B cell (primary cell): Measurements from ENCODE around the gene CFAP70. TPM values are rescaled to one million over a fixed set of nuclear protein-coding genes. Genes with fewer than 3 reads are reported as not detected.

Experiments
- ATAC-seq: fragments of 200-7000 bp; cut with Tn5 transposase; one replicate; pipeline ENCODE4 v1.10.0; 2021; ENCODE audit warnings: low read depth, mild to moderate bottlenecking, moderate number of reproducible peaks, moderate library complexity
- CTCF ChIA-PET: fragments of 350-600 bp; sonication (Branson Sonifier 250); formaldehyde crosslinking; loops from one replicate; lab custom pipeline; 2021; ENCODE audit warnings: antibody characterized with exemption, inconsistent platforms; lab: Charles Lee
- POLR2A ChIA-PET: fragments of 350-600 bp; sonication (Branson Sonifier 250); formaldehyde crosslinking; loops from one replicate; lab custom pipeline; 2021; ENCODE audit warnings: antibody characterized with exemption; lab: Charles Lee
- DNase-seq: peaks from one replicate; pipeline ENCODE4 v3.0.0; 2013
- H2AFZ ChIP-seq: 2 replicates; pipeline ENCODE4 v1.6.1; 2012; ENCODE audit warnings: mild to moderate bottlenecking, low read depth, low read length; ENCODE audit not compliant: insufficient read depth, poor library complexity, severe bottlenecking
- H3K27ac ChIP-seq, 2 donors: 1 replicate in 1 of 2; 2 replicates in 1 of 2; pipeline ENCODE4 v1.5.1; 2012 to 2013; ENCODE audit warnings: low read length in 2 of 2, mild to moderate bottlenecking in 2 of 2, moderate library complexity in 1 of 2
- H3K27me3 ChIP-seq, 4 experiments: fragments of 200-600 bp in 1 of 4; sonication (generic) in 1 of 4; replicated peaks in 1 of 4; 1 replicate in 2 of 4; 2 replicates in 2 of 4; pipeline versions ENCODE4 v1.6.1 to v1.7.0; 2013 to 2016; ENCODE audit warnings: low read length in 3 of 4, mild to moderate bottlenecking in 2 of 4, mixed read lengths in 1 of 4, moderate library complexity in 1 of 4; ENCODE audit not compliant: insufficient read depth in 4 of 4, control insufficient read depth in 3 of 4; ENCODE audit errors: control extremely low read depth in 1 of 4
- H3K36me3 ChIP-seq, 2 experiments: replicated peaks in 1 of 2; 1 replicate in 1 of 2; 2 replicates in 1 of 2; pipeline versions ENCODE4 v1.6.1 to v1.7.1; 2013; ENCODE audit warnings: low read length in 1 of 2; ENCODE audit not compliant: insufficient read depth in 2 of 2, control insufficient read depth in 1 of 2; ENCODE audit errors: control extremely low read depth in 1 of 2, extremely low read depth in 1 of 2
- H3K4me1 ChIP-seq, 2 donors: fragments of 200-600 bp in 1 of 2; sonication (generic) in 1 of 2; 1 replicate in 1 of 2; 2 replicates in 1 of 2; pipeline versions ENCODE4 v1.5.1 to v1.6.1; 2013 to 2017; ENCODE audit warnings: low read length in 2 of 2; ENCODE audit not compliant: control insufficient read depth in 2 of 2, insufficient read depth in 2 of 2
- H3K4me2 ChIP-seq: replicated peaks from 2 replicates; pipeline ENCODE3; 2012; ENCODE audit warnings: mild to moderate bottlenecking, low read depth, low read length; ENCODE audit not compliant: poor library complexity, severe bottlenecking
- H3K4me3 ChIP-seq, 5 experiments: fragments of 200-600 bp in 1 of 5; sonication (generic) in 1 of 5; 1 replicate in 3 of 5; 2 replicates in 2 of 5; pipeline versions ENCODE4 v1.5.1 to v1.7.0; 2011 to 2016; ENCODE audit warnings: low read length in 4 of 5, mild to moderate bottlenecking in 4 of 5, low read depth in 2 of 5, control low read depth in 1 of 5, moderate library complexity in 1 of 5; ENCODE audit not compliant: insufficient read depth in 1 of 5; ENCODE audit errors: control extremely low read depth in 1 of 5, extremely low read depth in 1 of 5
- H3K79me2 ChIP-seq: fragments of 200-600 bp; sonication (generic); one replicate; pipeline ENCODE4 v1.6.0; 2016; ENCODE audit warnings: low read length; ENCODE audit not compliant: control insufficient read depth, insufficient read depth
- H3K9ac ChIP-seq: fragments of 200-600 bp; sonication (generic); 2 replicates; pipeline ENCODE4 v1.6.1; 2017; ENCODE audit warnings: mild to moderate bottlenecking, low read length, moderate library complexity
- H3K9me3 ChIP-seq, 3 donors: one replicate each; pipeline versions ENCODE4 v1.6.1 to v1.7.1; 2013; ENCODE audit warnings: low read length in 2 of 3; ENCODE audit not compliant: control insufficient read depth in 2 of 3, insufficient read depth in 1 of 3; ENCODE audit errors: control extremely low read depth in 1 of 3
- H4K20me1 ChIP-seq: 2 replicates; pipeline ENCODE4 v1.6.0; 2012; ENCODE audit warnings: mild to moderate bottlenecking, low read length; ENCODE audit not compliant: insufficient read depth, control insufficient read depth, poor library complexity, severe bottlenecking
- H3K27ac Mint-ChIP-seq: one replicate; pipeline ENCODE4 v1.8.0; 2021; ENCODE audit warnings: mixed read lengths
- H3K27me3 Mint-ChIP-seq: one replicate; pipeline ENCODE4 v1.8.0; 2021; ENCODE audit warnings: mixed read lengths
- H3K4me1 Mint-ChIP-seq: one replicate; pipeline ENCODE4 v1.8.0; 2021; ENCODE audit warnings: mixed read lengths
- H3K4me3 Mint-ChIP-seq: one replicate; pipeline ENCODE4 v1.8.0; 2021; ENCODE audit warnings: mixed read lengths
- H3K9me3 Mint-ChIP-seq: one replicate; pipeline ENCODE4 v1.8.0; 2022; ENCODE audit warnings: mixed read lengths; ENCODE audit not compliant: insufficient read depth
- CTCF ChIP-seq: fragments of 200-600 bp; IDR thresholded peaks from one replicate; pipeline ENCODE4 v1.8.0; 2022; ENCODE audit warnings: antibody characterized with exemption, mild to moderate bottlenecking
- EZH2 ChIP-seq: IDR thresholded peaks from 2 replicates; pipeline ENCODE4 v1.6.1; 2012; ENCODE audit warnings: borderline replicate concordance, low read depth, mild to moderate bottlenecking, moderate library complexity, low read length; ENCODE audit not compliant: insufficient read depth, poor library complexity, severe bottlenecking
- WGBS: methylation state at CpG from one replicate; pipeline ENCODE4 v1.1.5; 2013; ENCODE audit warnings: missing lambda C conversion rate; ENCODE audit not compliant: insufficient coverage; 5-methylcytosine and 5-hydroxymethylcytosine counted together
- intact Hi-C: fragments of 100-400 bp; cut with micrococcal nuclease; formaldehyde crosslinking; loops from one replicate; pipeline ENCODE4 v1.10.0; 2022
- polyA plus RNA-seq: library from polyadenylated mRNA; depleted of rRNA; stranded (reverse); fragments of >200 nt; gene quantifications from 2 replicates; pipeline ENCODE4 v1.2.3, GENCODE V29; 2012
- total RNA-seq, 2 donors: library from RNA; stranded (reverse); fragments of 120-200 nt in 1 of 2; gene quantifications; 1 replicate in 1 of 2; 2 replicates in 1 of 2; pipeline versions ENCODE4 v1.2.3 to v1.2.4, GENCODE V29; 2013 to 2022

Gene CFAP70
- total and polyA plus RNA-seq, 2 donors (not counting 1 experiment from before 2014, with no cell fraction given): 1.6 to 3.6 TPM

DNA sequence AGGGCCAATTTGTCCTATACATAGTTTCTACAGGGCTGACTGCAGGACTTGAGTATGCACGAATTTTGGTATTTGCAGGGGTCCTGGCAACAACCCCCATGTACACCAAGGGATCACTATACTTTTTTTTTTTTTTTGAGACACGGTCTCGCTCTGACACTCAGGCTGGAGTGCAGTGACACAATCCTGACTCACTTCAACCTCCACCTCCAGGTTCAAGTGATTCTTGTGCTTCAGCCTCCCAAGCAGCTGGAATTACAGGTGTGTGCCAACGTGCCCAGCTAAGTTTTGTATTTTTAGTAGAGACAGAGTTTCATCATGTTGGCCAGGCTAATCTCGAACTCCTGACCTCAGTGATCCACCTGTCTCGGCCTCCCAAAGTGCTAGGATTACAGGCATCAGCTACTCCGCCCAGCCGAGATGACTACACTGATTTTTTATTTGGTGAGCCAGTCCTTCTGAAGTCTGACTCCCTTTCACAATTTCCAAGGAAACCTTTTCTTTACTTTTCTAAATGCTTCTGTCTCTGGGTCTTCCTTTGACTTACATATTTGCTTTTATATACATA, 19.8 kb downstream of the CFAP70 start:
- H2AFZ ChIP-seq: no peak overlapping the region
- 96% methylated on average over 5 of the region's 8 CpGs for WGBS
- H3K36me3 ChIP-seq: no peaks in the 10 kb centered on the region
- no peaks in the 10 kb centered on the region for H3K4me1 ChIP-seq
- intact Hi-C loops: no loop called here
- ATAC-seq (no peak), DNase-seq (no peak)
- H3K9ac ChIP-seq: no peak overlapping the region
- H3K27me3 Mint-ChIP-seq: no peaks in the 10 kb centered on the region
- TF ChIP-seq EZH2: no peak
- no peak for TF ChIP-seq CTCF
- no peak overlapping the region for H3K4me3 Mint-ChIP-seq
- ChIA-PET POLR2A (no interaction called here), CTCF (no interaction called here)
- no peak overlapping the region for H3K27ac Mint-ChIP-seq
- H3K4me1 Mint-ChIP-seq: no peaks in the 10 kb centered on the region
- no peaks in the 10 kb centered on the region for H3K27me3 ChIP-seq
- no peak overlapping the region for H3K27ac ChIP-seq
- H3K4me3 ChIP-seq: no peak overlapping the region
- H3K9me3 Mint-ChIP-seq: no peaks in the 10 kb centered on the region
- H3K9me3 ChIP-seq: no peaks in the 10 kb centered on the region
- no peak overlapping the region for H3K4me2 ChIP-seq
- H4K20me1 ChIP-seq: no peaks in the 10 kb centered on the region
- H3K79me2 ChIP-seq: no peaks in the 10 kb centered on the region

DNA sequence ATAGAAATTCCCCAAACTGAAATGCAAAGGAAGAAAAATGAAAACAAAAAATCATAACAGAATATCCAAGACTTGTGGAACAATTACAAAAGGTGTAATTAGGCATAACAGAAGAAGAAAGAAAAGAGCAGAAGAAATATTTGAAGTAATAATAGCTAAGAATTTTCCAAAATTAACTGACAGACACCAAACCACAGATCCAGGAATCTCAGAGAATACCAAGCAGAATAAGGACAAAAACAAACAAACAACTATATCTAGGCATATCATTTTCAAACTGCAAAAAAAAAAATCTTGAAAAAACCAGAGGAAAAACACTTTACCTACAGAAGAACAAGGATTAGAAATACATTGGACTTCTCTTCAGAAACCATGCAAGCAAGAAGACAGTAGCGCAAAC, 25.5 kb downstream of the CFAP70 start:
- Histone ChIP-seq H3K4me1 (no peaks in the 10 kb centered on the region), H3K79me2 (no peaks in the 10 kb centered on the region), H3K36me3 (no peaks in the 10 kb centered on the region), H4K20me1 (no peaks in the 10 kb centered on the region), H3K27ac (no peak overlapping the region), H3K27me3 (no peaks in the 10 kb centered on the region), H3K4me3 (no peak overlapping the region), H3K4me2 (no peak overlapping the region), H3K9ac (no peak overlapping the region), H2AFZ (no peak overlapping the region), H3K9me3 (no peaks in the 10 kb centered on the region)
- TF ChIP-seq EZH2 (no peak), CTCF (no peak)
- ChIA-PET CTCF (no interaction called here), POLR2A (no interaction called here)
- Mint-ChIP-seq H3K4me1 (no peaks in the 10 kb centered on the region), H3K9me3 (no peaks in the 10 kb centered on the region), H3K27ac (no peak overlapping the region), H3K4me3 (no peak overlapping the region), H3K27me3 (peaks cover 3% of the 10 kb centered on the region)
- no CpG with 5 or more reads among the region's 1 CpG for WGBS
- ATAC-seq (no peak), DNase-seq (no peak)
- intact Hi-C loops: no loop called here
